Measurements from ENCODE around the gene SLC4A9.

DNA sequence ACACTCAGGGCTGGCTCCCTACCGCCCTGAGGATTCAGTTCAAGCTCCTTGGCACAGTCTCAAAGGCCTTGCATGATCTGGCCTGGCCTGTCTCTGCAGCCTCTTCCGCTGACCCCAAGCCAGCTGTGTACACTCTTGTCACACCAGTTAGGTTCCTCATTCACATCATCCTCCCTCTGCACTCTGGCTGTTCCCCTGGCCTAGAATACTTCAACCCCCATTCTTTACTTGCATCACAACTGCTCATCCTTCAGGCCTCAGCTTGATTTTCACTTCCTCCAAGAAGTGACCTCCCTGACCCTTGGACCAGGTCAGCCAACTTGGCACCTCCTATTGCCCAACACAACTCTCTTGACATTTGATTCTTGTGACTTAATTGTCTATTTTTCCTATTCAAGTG lies 38.2 kb upstream of the SLC4A9 start:
- TF ChIP-seq, protein P1, sequence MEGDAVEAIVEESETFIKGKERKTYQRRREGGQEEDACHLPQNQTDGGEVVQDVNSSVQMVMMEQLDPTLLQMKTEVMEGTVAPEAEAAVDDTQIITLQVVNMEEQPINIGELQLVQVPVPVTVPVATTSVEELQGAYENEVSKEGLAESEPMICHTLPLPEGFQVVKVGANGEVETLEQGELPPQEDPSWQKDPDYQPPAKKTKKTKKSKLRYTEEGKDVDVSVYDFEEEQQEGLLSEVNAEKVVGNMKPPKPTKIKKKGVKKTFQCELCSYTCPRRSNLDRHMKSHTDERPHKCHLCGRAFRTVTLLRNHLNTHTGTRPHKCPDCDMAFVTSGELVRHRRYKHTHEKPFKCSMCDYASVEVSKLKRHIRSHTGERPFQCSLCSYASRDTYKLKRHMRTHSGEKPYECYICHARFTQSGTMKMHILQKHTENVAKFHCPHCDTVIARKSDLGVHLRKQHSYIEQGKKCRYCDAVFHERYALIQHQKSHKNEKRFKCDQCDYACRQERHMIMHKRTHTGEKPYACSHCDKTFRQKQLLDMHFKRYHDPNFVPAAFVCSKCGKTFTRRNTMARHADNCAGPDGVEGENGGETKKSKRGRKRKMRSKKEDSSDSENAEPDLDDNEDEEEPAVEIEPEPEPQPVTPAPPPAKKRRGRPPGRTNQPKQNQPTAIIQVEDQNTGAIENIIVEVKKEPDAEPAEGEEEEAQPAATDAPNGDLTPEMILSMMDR (IDR thresholded peaks at IDR 0.05), result no peak
- TF ChIP-seq POLR2AphosphoS5 (IDR thresholded peaks at IDR 0.05; ENCODE audit: insufficient read depth in 1 of 2, low read depth in 1 of 2), result no peak

Data from vagina (tissue), 2 donors.